IMR-90 (cell line): ENCODE results near the gene PTPRK. TPM values are rescaled to one million over a fixed set of nuclear protein-coding genes. Genes with fewer than 3 reads are reported as not detected.

Source experiments
- ATAC-seq: fragments of 200-7000 bp; cut with Tn5 transposase; 2 replicates; pipeline ENCODE4 v1.9.1; 2020; ENCODE audit warnings: low read depth, mild to moderate bottlenecking, moderate library complexity
- BruUV-seq: library from RNA; stranded (reverse); fragments of 400-500 nt; replicated peaks from 2 replicates; lab custom pipeline; 2021; lab: Mats Ljungman, UMichigan
- CTCF ChIA-PET: fragments of 300-600 bp; formaldehyde crosslinking; extraction: SDS; loops from one replicate; lab custom pipeline; 2021; ENCODE audit warnings: antibody characterized with exemption; lab: Yijun Ruan, JAX
- POLR2A ChIA-PET: fragments of 300-600 bp; sonication (Branson Sonifier 250); formaldehyde crosslinking; loops from one replicate; lab custom pipeline; 2022; ENCODE audit warnings: antibody characterized with exemption; ENCODE audit not compliant: unreplicated experiment; lab: Charles Lee
- DNase-seq: peaks from one replicate; pipeline ENCODE4 v3.0.0; 2013
- H2AFZ ChIP-seq: replicated peaks from 2 replicates; pipeline ENCODE3; 2013; ENCODE audit warnings: low read length, mild to moderate bottlenecking; ENCODE audit not compliant: poor library complexity
- H2AK5ac ChIP-seq: 2 replicates; pipeline ENCODE4 v1.6.1; 2013; ENCODE audit warnings: low read depth, low read length, inconsistent platforms
- H2AK9ac ChIP-seq: replicated peaks from 2 replicates; pipeline ENCODE3; 2013; ENCODE audit warnings: mild to moderate bottlenecking, low read depth, low read length, moderate library complexity; ENCODE audit not compliant: poor library complexity
- H2BK120ac ChIP-seq: 2 replicates; pipeline ENCODE4 v1.6.1; 2013; ENCODE audit warnings: low read depth, low read length, inconsistent platforms
- H2BK15ac ChIP-seq: 3 replicates; pipeline ENCODE4 v1.6.1; 2013; ENCODE audit warnings: low read depth, low read length, inconsistent platforms
- H2BK20ac ChIP-seq: 2 replicates; pipeline ENCODE4 v1.6.1; 2013; ENCODE audit warnings: low read depth, mild to moderate bottlenecking, inconsistent platforms, low read length, moderate library complexity
- H2BK5ac ChIP-seq: 2 replicates; pipeline ENCODE4 v1.6.1; 2013; ENCODE audit warnings: mild to moderate bottlenecking, low read depth, low read length, inconsistent platforms; ENCODE audit not compliant: poor library complexity, severe bottlenecking
- H3K14ac ChIP-seq: replicated peaks from 2 replicates; pipeline ENCODE4 v1.6.1; 2013; ENCODE audit warnings: low read depth, low read length, inconsistent platforms
- H3K18ac ChIP-seq: 2 replicates; pipeline ENCODE4 v1.6.1; 2013; ENCODE audit warnings: low read depth, low read length, control low read depth
- H3K23ac ChIP-seq: 2 replicates; pipeline ENCODE4 v1.6.1; 2013; ENCODE audit warnings: low read depth, low read length, inconsistent platforms
- H3K27ac ChIP-seq: 2 replicates; pipeline ENCODE4 v1.5.1; 2013; ENCODE audit warnings: mild to moderate bottlenecking, control low read depth, low read length; ENCODE audit not compliant: insufficient read depth
- H3K27me3 ChIP-seq: 2 replicates; pipeline ENCODE4 v1.6.1; 2013; ENCODE audit warnings: low read length; ENCODE audit not compliant: control insufficient read depth, insufficient read depth
- H3K36me3 ChIP-seq: 2 replicates; pipeline ENCODE4 v1.6.1; 2013; ENCODE audit warnings: low read length, mixed read lengths; ENCODE audit not compliant: control insufficient read depth, insufficient read depth
- H3K4ac ChIP-seq: 2 replicates; pipeline ENCODE4 v1.6.1; 2013; ENCODE audit warnings: low read depth, low read length, inconsistent platforms
- H3K4me1 ChIP-seq: 2 replicates; pipeline ENCODE4 v1.6.1; 2013; ENCODE audit warnings: low read length, mixed read lengths; ENCODE audit not compliant: control insufficient read depth, insufficient read depth
- H3K4me2 ChIP-seq: 2 replicates; pipeline ENCODE4 v1.6.1; 2013; ENCODE audit warnings: low read depth, mild to moderate bottlenecking, control low read depth, low read length, moderate library complexity
- H3K4me3 ChIP-seq: 2 replicates; pipeline ENCODE4 v1.5.1; 2013; ENCODE audit warnings: low read depth, mild to moderate bottlenecking, control low read depth, low read length, moderate library complexity; ENCODE audit not compliant: insufficient read depth
- H3K56ac ChIP-seq: 2 replicates; pipeline ENCODE4 v1.6.1; 2013; ENCODE audit warnings: low read length, inconsistent platforms; ENCODE audit not compliant: insufficient read depth; ENCODE audit errors: extremely low read depth
- H3K79me1 ChIP-seq, 2 experiments: 2 replicates each; pipeline ENCODE4 v1.6.1; 2013; ENCODE audit warnings: low read length in 2 of 2, inconsistent platforms in 1 of 2, low read depth in 1 of 2
- H3K9ac ChIP-seq: 2 replicates; pipeline ENCODE4 v1.6.1; 2013; ENCODE audit warnings: low read depth, low read length, control low read depth
- H3K9me1 ChIP-seq: 2 replicates; pipeline ENCODE4 v1.6.1; 2013; ENCODE audit warnings: low read length, inconsistent platforms; ENCODE audit not compliant: insufficient read depth
- H3K9me3 ChIP-seq: 2 replicates; pipeline ENCODE4 v1.6.1; 2013; ENCODE audit warnings: low read length; ENCODE audit not compliant: control insufficient read depth, insufficient read depth
- H4K20me1 ChIP-seq: 2 replicates; pipeline ENCODE4 v1.6.1; 2013; ENCODE audit warnings: low read length, inconsistent platforms; ENCODE audit not compliant: insufficient read depth
- H4K5ac ChIP-seq: 2 replicates; pipeline ENCODE4 v1.6.1; 2013; ENCODE audit warnings: mild to moderate bottlenecking, low read depth, low read length, control low read depth
- H4K8ac ChIP-seq, 2 experiments: 2 replicates each; pipeline ENCODE4 v1.6.1; 2013; ENCODE audit warnings: low read depth in 2 of 2, low read length in 2 of 2, control low read depth in 1 of 2, inconsistent platforms in 1 of 2
- H4K91ac ChIP-seq: 2 replicates; pipeline ENCODE4 v1.6.1; 2013; ENCODE audit warnings: low read depth, low read length, inconsistent platforms; ENCODE audit not compliant: insufficient read depth
- CEBPB ChIP-seq: IDR thresholded peaks from 2 replicates; pipeline ENCODE4 v1.6.1; 2012; ENCODE audit warnings: low read depth, low read length, improper control_type of control experiment
- RAD21 ChIP-seq: IDR thresholded peaks from 2 replicates; pipeline ENCODE4 v1.6.1; 2012; ENCODE audit warnings: low read length, improper control_type of control experiment
- dilution Hi-C: fragments of 300-500 bp; cut with HindIII; formaldehyde crosslinking; loops from one replicate; pipeline ENCODE4 v1.14.3; 2018; ENCODE audit warnings: low sequenced_read_pairs; ENCODE audit not compliant: unreplicated experiment
- in situ Hi-C: fragments of 300-500 bp; cut with MboI; formaldehyde crosslinking; loops from 3 replicates; pipeline ENCODE4 v1.14.3; 2019; ENCODE audit warnings: low sequenced_read_pairs, inconsistent platforms, mixed read lengths
- intact Hi-C: fragments of 100-400 bp; cut with micrococcal nuclease; formaldehyde crosslinking; loops from 2 replicates; pipeline ENCODE4 v1.10.0; 2022
- polyA plus RNA-seq, 3 experiments: library from polyadenylated mRNA; depleted of rRNA; stranded (reverse); fragments of >200 nt; gene quantifications; 2 replicates each; pipeline ENCODE4 v1.2.3, GENCODE V29; 2012; ENCODE audit warnings: low replicate concordance in 1 of 3
- total RNA-seq: library from RNA; depleted of rRNA; stranded (reverse); fragments of >200 nt; gene quantifications from 2 replicates; pipeline ENCODE4 v1.2.3, GENCODE V29; 2012

Gene PTPRK
- total and polyA plus RNA-seq, 2 of the 4 experiments (the other 2 are of a cell fraction) = 18.0 to 80.8 TPM

GRCh38 chr6:127937747-127938146, 582.7 kb downstream of the PTPRK start:
- ChIA-PET POLR2A (no interaction called here), CTCF (no interaction called here)
- no TSS peak for BruUV-seq
- H3K4me2 ChIP-seq = no peak overlapping the region
- H4K8ac ChIP-seq = peak overlapping the region in 1 of 2 experiments; percentile 19; a peak in 1 of 4 replicates
- no peaks in the 10 kb centered on the region for H4K20me1 ChIP-seq
- H2AFZ ChIP-seq = peak overlapping the region; percentile 62
- DNase-seq = no peak
- no peak overlapping the region for H3K27ac ChIP-seq
- H3K27me3 ChIP-seq = no peaks in the 10 kb centered on the region
- no peak for ATAC-seq
- TF ChIP-seq RAD21 (no peak), CEBPB (0 out of 2 replicates have a peak, but pooled peaks have one; percentile 16)
- H3K4ac ChIP-seq = no peak overlapping the region; the same call in 1 of the 2 replicates
- no peak overlapping the region for H3K9ac ChIP-seq
- no peaks in the 10 kb centered on the region for H3K9me1 ChIP-seq
- H2BK5ac ChIP-seq = no peak overlapping the region
- no peak overlapping the region for H2AK9ac ChIP-seq
- H3K14ac ChIP-seq = no peak overlapping the region
- intact Hi-C loops (no loop called here), dilution Hi-C loops (no loop called here), in situ Hi-C loops (no loop called here)
- no peak overlapping the region for H4K5ac ChIP-seq
- peak overlapping the region; percentile 47; the same call in 1 of the 2 replicates for H2BK20ac ChIP-seq
- H3K79me1 ChIP-seq = no peaks in the 10 kb centered on the region
- no peak overlapping the region for H4K91ac ChIP-seq
- no peak overlapping the region for H2BK120ac ChIP-seq
- H3K4me1 ChIP-seq = no peaks in the 10 kb centered on the region; the same call in 1 of the 2 replicates
- H2AK5ac ChIP-seq = peak overlapping the region; percentile 4; the same call in 1 of the 2 replicates
- H2BK15ac ChIP-seq = peak overlapping the region; percentile 48; the same call in 1 of the 3 replicates
- peaks cover 1% of the 10 kb centered on the region for H3K9me3 ChIP-seq
- no peak overlapping the region for H3K23ac ChIP-seq
- H3K56ac ChIP-seq = no peak overlapping the region
- H3K4me3 ChIP-seq = no peak overlapping the region
- H3K18ac ChIP-seq = no peak overlapping the region
- H3K36me3 ChIP-seq = no peaks in the 10 kb centered on the region
